Panc1 (cell line): ENCODE measurements around the gene SBNO2. TPM values are rescaled to one million over a fixed set of nuclear protein-coding genes. Genes with fewer than 3 reads are reported as not detected.

Experiments used
- ATAC-seq: fragments of 200-7000 bp; cut with Tn5 transposase; 2 replicates; pipeline ENCODE4 v1.9.1; 2020; ENCODE audit warnings: mild to moderate bottlenecking, moderate library complexity
- Bru-seq: library from RNA; stranded (reverse); fragments of 400-500 nt; gene quantifications from one replicate; lab custom pipeline; 2021; lab: Mats Ljungman, UMichigan
- BruChase-seq, 2 experiments: library from RNA; stranded (reverse); fragments of 400-500 nt; gene quantifications; one replicate each; lab custom pipeline; 2021; lab: Mats Ljungman, UMichigan
- BruUV-seq: library from RNA; stranded (reverse); fragments of 400-500 nt; replicated peaks from 2 replicates; lab custom pipeline; 2021; lab: Mats Ljungman, UMichigan
- CTCF ChIA-PET: fragments of 300-600 bp; sonication (Branson Sonifier 250); formaldehyde crosslinking; loops from one replicate; lab custom pipeline; 2022; ENCODE audit warnings: antibody characterized with exemption; lab: Charles Lee
- POLR2A ChIA-PET: fragments of 300-600 bp; sonication (Branson Sonifier 250); formaldehyde crosslinking; loops from one replicate; lab custom pipeline; 2022; ENCODE audit warnings: antibody characterized with exemption; lab: Charles Lee
- DNase-seq: peaks from one replicate; pipeline ENCODE4 v3.0.0-alpha.2; 2010; ENCODE audit warnings: low read depth, low spot score
- H3K27ac ChIP-seq: 2 replicates; pipeline ENCODE4 v1.5.1; 2011; ENCODE audit warnings: mild to moderate bottlenecking, low read length, inconsistent platforms
- H3K27me3 ChIP-seq: fragments of 200-500 bp; sonication (Bioruptor generic); 2 replicates; pipeline ENCODE4 v1.6.0; 2014; ENCODE audit warnings: low read length, inconsistent platforms; ENCODE audit not compliant: control insufficient read depth, insufficient read depth
- H3K36me3 ChIP-seq: fragments of 200-500 bp; sonication (Bioruptor generic); 2 replicates; pipeline ENCODE4 v1.5.1; 2014; ENCODE audit warnings: inconsistent platforms, mild to moderate bottlenecking, low read length, moderate library complexity; ENCODE audit not compliant: control insufficient read depth, insufficient read depth
- H3K4me1 ChIP-seq: 2 replicates; pipeline ENCODE4 v1.5.1; 2011; ENCODE audit warnings: inconsistent platforms, mild to moderate bottlenecking, low read length, moderate library complexity; ENCODE audit not compliant: control insufficient read depth, insufficient read depth
- H3K4me3 ChIP-seq, 2 experiments: 2 replicates each; pipeline ENCODE4 v1.5.1; 2011 to 2012; ENCODE audit warnings: low read depth in 2 of 2, low read length in 2 of 2, mild to moderate bottlenecking in 2 of 2, inconsistent platforms in 1 of 2, moderate library complexity in 1 of 2
- H3K9me3 ChIP-seq: fragments of 200-500 bp; sonication (Bioruptor generic); 2 replicates; pipeline ENCODE4 v1.5.1; 2014; ENCODE audit warnings: low read depth, mild to moderate bottlenecking, inconsistent platforms, low read length, moderate library complexity; ENCODE audit not compliant: control insufficient read depth, insufficient read depth
- POLR2AphosphoS5 ChIP-seq: IDR thresholded peaks from 2 replicates; pipeline ENCODE4 v1.6.1; 2012; ENCODE audit warnings: mild to moderate bottlenecking, low read depth, low read length, moderate library complexity
- SIN3A ChIP-seq: IDR thresholded peaks from 2 replicates; pipeline ENCODE4 v1.6.1; 2012; ENCODE audit warnings: low read depth, mild to moderate bottlenecking, low read length, moderate library complexity, borderline replicate concordance; ENCODE audit not compliant: insufficient read depth
- TCF7L2 ChIP-seq: IDR thresholded peaks from 2 replicates; pipeline ENCODE4 v1.6.1; 2011; ENCODE audit warnings: mild to moderate bottlenecking, low read depth, low read length, inconsistent platforms
- in situ Hi-C: cut with HindIII; loops from 2 replicates; pipeline ENCODE4 v1.10.0; 2016; ENCODE audit warnings: low sequenced_read_pairs, low pct_unique_long_range_greater_than_20kb
- intact Hi-C: fragments of 100-400 bp; cut with micrococcal nuclease; formaldehyde crosslinking; loops from one replicate; pipeline ENCODE4 v1.10.0; 2022; ENCODE audit not compliant: unreplicated experiment
- long read RNA-seq: library from polyadenylated mRNA; unstranded; transcript quantifications from one replicate; pipeline ENCODE4 v2.0.0, GENCODE V29; 2021; ENCODE audit not compliant: unreplicated experiment
- polyA plus RNA-seq: library from polyadenylated mRNA; unstranded; fragments of >200 nt; gene quantifications from one replicate; pipeline ENCODE4 v1.2.1, GENCODE V29; 2012; ENCODE audit warnings: missing spikeins; ENCODE audit not compliant: insufficient read length
- total RNA-seq: library from RNA; stranded (reverse); gene quantifications from one replicate; pipeline ENCODE4 v1.2.1, GENCODE V29; 2021; ENCODE audit not compliant: unreplicated experiment
- TF ChIP-seq, protein P1 (sequence below), 2 experiments: IDR thresholded peaks; 2 replicates each; pipeline ENCODE4 v1.6.1; 2011 to 2012; ENCODE audit warnings: low read depth in 2 of 2, control low read depth in 1 of 2, low read length in 1 of 2, mild to moderate bottlenecking in 1 of 2, moderate library complexity in 1 of 2; ENCODE audit not compliant: insufficient read depth in 1 of 2

Gene SBNO2, protein sequence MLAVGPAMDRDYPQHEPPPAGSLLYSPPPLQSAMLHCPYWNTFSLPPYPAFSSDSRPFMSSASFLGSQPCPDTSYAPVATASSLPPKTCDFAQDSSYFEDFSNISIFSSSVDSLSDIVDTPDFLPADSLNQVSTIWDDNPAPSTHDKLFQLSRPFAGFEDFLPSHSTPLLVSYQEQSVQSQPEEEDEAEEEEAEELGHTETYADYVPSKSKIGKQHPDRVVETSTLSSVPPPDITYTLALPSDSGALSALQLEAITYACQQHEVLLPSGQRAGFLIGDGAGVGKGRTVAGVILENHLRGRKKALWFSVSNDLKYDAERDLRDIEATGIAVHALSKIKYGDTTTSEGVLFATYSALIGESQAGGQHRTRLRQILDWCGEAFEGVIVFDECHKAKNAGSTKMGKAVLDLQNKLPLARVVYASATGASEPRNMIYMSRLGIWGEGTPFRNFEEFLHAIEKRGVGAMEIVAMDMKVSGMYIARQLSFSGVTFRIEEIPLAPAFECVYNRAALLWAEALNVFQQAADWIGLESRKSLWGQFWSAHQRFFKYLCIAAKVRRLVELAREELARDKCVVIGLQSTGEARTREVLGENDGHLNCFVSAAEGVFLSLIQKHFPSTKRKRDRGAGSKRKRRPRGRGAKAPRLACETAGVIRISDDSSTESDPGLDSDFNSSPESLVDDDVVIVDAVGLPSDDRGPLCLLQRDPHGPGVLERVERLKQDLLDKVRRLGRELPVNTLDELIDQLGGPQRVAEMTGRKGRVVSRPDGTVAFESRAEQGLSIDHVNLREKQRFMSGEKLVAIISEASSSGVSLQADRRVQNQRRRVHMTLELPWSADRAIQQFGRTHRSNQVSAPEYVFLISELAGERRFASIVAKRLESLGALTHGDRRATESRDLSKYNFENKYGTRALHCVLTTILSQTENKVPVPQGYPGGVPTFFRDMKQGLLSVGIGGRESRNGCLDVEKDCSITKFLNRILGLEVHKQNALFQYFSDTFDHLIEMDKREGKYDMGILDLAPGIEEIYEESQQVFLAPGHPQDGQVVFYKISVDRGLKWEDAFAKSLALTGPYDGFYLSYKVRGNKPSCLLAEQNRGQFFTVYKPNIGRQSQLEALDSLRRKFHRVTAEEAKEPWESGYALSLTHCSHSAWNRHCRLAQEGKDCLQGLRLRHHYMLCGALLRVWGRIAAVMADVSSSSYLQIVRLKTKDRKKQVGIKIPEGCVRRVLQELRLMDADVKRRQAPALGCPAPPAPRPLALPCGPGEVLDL (N-terminal part only)
- total RNA-seq (101 TPM), Bru-seq, nascent RNA (percentile 64 among the genes with signal in this experiment), BruChase-seq, experiment 1, labeled RNA remaining after a 2-hour chase (percentile 64 among the genes with signal in this experiment), BruChase-seq, experiment 2, labeled RNA remaining after a 6-hour chase (percentile 73 among the genes with signal in this experiment)
- 92.5 TPM for polyA plus RNA-seq
- long read RNA-seq, full-length matches to known transcripts, result 12 of 60 reads
- long read RNA-seq, partial matches to known transcripts, result 26 of 60 reads
- long read RNA-seq, other reads (novel, unspliced or antisense), result 22 of 60 reads

DNA sequence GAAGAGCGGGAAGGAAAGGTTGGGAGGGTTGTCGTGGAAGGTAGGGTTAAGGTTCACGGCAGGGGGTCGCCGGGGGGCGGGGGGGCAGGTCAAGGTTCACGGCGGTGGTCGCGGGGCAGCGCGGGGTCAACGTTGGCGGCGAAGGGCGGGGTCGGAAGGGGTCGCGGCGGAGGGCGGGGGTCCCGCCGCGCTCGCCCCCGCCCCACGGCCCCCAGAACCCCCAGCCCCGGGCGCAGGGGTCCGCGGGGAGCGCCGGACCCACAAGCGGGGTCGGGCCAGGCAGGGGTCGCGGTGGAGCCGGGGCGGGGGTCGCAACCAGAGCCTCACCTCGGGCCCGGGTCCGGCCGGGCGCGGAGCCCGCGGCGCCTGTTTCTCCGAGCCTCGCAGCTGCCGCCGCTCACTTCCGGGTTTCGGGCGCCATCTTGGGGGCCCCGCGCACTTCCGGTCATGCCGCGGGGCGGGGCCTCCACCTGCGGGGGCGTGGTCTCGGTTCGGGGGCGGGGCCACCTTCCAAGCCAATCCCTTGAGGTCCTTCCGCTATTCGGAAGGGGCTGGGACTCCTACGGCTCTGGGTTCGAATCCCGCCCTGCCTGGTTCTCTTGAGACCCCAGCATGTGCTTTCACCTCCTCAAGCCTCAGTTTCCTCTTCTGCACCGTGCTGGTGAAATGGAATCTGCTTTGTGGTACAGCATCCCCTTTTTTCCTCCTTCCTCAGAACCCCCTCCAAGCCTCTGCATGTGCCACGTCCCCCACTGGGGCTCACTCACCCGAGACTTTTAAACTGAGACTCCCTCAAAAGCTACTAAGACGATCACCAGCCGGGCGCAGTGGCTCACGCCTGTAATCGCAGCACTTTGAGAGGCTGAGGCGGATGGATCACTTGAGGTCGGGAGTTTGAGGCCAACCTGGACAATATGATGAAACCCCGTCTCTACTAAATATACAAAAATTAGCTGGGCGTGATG lies at the start of gene SBNO2:
SBNO2 (minus strand) TSS at position 424 of the 965 bp plus-strand sequence. CDS start 19,992 bp downstream, outside the sequence.
- ChIA-PET CTCF (no interaction called here), POLR2A (no interaction called here)
- H3K9me3 ChIP-seq, result no peaks in the 10 kb centered on the region
- peaks cover 3% of the 10 kb centered on the region; the same call in 1 of the 2 replicates for H3K36me3 ChIP-seq
- H3K27ac ChIP-seq, result peak within 1 kb of the TSS; percentile 99
- no TSS peak for BruUV-seq
- TF ChIP-seq TCF7L2 (no peak), POLR2AphosphoS5 (peak; percentile 77; the same call in 1 of the 2 replicates), SIN3A (peak; percentile 59; the same call in 1 of the 2 replicates)
- TF ChIP-seq, protein P1, sequence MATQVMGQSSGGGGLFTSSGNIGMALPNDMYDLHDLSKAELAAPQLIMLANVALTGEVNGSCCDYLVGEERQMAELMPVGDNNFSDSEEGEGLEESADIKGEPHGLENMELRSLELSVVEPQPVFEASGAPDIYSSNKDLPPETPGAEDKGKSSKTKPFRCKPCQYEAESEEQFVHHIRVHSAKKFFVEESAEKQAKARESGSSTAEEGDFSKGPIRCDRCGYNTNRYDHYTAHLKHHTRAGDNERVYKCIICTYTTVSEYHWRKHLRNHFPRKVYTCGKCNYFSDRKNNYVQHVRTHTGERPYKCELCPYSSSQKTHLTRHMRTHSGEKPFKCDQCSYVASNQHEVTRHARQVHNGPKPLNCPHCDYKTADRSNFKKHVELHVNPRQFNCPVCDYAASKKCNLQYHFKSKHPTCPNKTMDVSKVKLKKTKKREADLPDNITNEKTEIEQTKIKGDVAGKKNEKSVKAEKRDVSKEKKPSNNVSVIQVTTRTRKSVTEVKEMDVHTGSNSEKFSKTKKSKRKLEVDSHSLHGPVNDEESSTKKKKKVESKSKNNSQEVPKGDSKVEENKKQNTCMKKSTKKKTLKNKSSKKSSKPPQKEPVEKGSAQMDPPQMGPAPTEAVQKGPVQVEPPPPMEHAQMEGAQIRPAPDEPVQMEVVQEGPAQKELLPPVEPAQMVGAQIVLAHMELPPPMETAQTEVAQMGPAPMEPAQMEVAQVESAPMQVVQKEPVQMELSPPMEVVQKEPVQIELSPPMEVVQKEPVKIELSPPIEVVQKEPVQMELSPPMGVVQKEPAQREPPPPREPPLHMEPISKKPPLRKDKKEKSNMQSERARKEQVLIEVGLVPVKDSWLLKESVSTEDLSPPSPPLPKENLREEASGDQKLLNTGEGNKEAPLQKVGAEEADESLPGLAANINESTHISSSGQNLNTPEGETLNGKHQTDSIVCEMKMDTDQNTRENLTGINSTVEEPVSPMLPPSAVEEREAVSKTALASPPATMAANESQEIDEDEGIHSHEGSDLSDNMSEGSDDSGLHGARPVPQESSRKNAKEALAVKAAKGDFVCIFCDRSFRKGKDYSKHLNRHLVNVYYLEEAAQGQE (IDR thresholded peaks at IDR 0.05; ENCODE audit: insufficient read depth in 1 of 2, low read depth in 2 of 2, low read length in 1 of 2), result no peak
- DNase-seq (no peak), ATAC-seq (peak; percentile 27)
- H3K4me1 ChIP-seq, result peaks cover 47% of the 10 kb centered on the region
- intact Hi-C loops, result no loop called here
- peak within 1 kb of the TSS; percentile 66 to 73 for H3K4me3 ChIP-seq
- in situ Hi-C loops, result no loop called here
- no peaks in the 10 kb centered on the region for H3K27me3 ChIP-seq
